HG03097 (cell line): ENCODE results near the gene CPT2.

ENCODE experiments used
- ATAC-seq: cut with Tn5 transposase; IDR thresholded peaks from one replicate; pipeline ENCODE4 v1.9.1; 2021; ENCODE audit not compliant: unreplicated experiment, low FRiP score

CPT2 gene

GRCh38 chr1:53258216-53258615 is 61.6 kb downstream of the CPT2 start:
- no peak for ATAC-seq

- no peak for ATAC-seq
Measured at GRCh38 chr1:53259932-53260331, 63.3 kb downstream of the CPT2 start.

GRCh38 chr1:53260631-53261247 is 64.1 kb downstream of the CPT2 start:
- no peak for ATAC-seq

GRCh38 chr1:53262000-53262399 is 65.4 kb downstream of the CPT2 start:
- ATAC-seq = no peak
